HG03432 (cell line): ENCODE results near the gene CDC20.

Experiments used
- ATAC-seq: cut with Tn5 transposase; IDR thresholded peaks from one replicate; pipeline ENCODE4 v1.9.1; 2021; ENCODE audit warnings: mild to moderate bottlenecking, moderate library complexity; ENCODE audit not compliant: unreplicated experiment

Gene CDC20

GRCh38 chr1:43358746-43359693 lies at the start of gene CDC20:
Gene CDC20 (plus strand): TSS chr1:43358981. CDS start chr1:43359216, 235 bp downstream.
- ATAC-seq, result peak; percentile 94

GRCh38 chr1:43309405-43310025 lies 49.3 kb upstream of the CDC20 start:
- ATAC-seq, result no peak

DNA sequence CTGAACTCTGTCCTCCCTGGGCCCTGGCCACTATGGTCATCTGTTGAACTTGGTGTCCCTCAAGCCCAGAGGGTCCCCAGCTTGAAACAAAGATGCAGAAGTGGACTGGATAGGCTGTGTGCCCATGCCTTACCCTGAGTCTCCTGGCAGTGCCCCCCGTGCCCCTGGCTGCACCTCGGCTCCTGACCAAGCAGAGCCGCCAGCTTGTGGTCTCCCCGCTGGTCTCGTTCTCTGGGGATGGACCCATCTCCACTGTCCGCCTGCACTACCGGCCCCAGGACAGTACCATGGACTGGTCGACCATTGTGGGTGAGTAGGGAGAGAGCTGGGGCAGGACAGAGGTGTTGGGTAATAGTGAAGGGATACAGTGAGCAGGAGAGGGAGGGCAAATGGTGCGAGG lies 47.3 kb upstream of the CDC20 start:
- ATAC-seq, result no peak

- ATAC-seq, result no peak
Measured at GRCh38 chr1:43312212-43312623, 46.6 kb upstream of the CDC20 start.

GRCh38 chr1:43312663-43313515 lies 45.9 kb upstream of the CDC20 start:
- ATAC-seq, result no peak

DNA sequence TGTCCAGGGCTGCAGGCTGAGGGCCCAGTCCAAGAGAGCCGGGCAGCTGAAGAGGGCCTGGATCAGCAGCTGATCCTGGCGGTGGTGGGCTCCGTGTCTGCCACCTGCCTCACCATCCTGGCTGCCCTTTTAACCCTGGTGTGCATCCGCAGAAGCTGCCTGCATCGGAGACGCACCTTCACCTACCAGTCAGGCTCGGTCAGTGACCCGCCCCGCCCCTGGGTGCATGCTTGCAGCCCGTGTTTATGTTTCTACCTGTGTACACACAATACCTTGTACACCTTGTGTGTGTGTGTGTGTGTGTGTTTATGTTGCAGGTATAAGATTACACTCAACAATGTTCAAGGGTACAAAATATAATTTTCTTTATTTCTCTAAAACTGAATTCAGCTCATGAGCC lies 45.0 kb upstream of the CDC20 start:
- ATAC-seq, result no peak

DNA sequence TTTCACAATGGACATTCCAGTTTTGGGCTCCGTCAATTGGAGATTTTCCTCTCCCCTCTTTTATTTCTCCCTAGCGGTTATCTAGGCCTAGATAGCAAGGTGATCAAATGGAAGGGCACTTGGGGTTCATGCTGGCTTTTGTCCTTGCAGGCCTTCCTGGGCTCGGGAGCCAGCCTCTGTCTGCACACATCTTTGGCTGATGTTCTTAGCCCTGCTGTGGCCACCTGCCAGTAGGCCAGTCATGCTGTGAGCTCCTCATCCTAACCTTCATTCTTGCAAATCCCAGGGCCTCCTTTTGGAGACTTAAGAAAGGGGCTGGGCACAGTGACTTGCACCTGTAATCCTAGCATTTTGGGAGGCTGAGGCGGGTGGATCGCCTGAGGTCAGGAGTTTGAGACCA lies 44.5 kb upstream of the CDC20 start:
- ATAC-seq, result no peak

DNA sequence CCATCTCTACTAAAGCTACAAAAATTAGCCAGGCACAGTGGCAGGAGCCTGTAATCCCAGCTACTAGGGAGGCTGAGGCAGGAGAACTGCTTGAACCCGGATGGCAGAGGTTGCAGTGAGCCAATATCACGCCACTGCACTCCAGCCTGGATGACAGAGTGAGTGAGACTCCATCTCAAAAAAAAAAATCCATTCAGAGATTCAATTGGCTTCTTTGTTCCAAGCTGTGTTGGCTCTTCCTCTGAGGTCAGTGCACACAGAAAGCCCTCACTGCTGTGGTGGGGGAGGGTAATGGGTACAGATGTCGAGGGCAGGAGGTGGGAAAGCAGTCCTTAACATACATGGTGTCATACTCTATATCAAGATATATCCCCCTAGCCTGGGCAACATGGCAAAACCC lies 43.3 kb upstream of the CDC20 start:
- no peak for ATAC-seq

- no peak for ATAC-seq
Measured at GRCh38 chr1:43315963-43316737, 42.6 kb upstream of the CDC20 start.

DNA sequence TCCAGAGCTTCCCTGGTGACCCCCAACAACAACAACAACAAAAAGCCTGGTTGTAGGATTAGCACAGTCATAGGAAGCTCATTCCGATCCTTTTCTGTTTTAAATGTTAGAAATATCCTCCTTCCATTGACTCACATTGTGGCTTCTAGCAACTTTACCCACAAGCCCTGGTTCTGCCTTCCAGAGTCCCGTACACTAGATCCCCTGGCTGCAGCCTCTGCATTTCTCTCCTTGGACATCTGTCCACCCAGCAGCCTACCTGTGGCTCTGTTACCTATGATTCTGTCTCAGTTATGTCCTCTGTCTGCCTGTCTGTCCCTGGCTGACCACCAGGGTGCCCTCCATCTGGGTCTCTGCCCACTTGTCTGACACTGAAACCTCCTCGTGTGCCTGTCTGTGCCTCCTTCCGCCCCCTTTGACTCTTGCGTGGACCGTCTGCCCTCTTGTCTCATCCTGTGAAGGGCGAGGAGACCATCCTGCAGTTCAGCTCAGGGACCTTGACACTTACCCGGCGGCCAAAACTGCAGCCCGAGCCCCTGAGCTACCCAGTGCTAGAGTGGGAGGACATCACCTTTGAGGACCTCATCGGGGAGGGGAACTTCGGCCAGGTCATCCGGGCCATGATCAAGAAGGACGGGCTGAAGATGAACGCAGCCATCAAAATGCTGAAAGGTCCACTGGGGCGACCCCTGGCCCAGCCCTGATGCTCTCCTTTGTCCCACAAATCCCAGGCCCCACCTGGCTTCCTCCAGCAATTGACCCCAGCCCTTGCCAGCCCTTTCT lies 41.9 kb upstream of the CDC20 start:
- no peak for ATAC-seq

DNA sequence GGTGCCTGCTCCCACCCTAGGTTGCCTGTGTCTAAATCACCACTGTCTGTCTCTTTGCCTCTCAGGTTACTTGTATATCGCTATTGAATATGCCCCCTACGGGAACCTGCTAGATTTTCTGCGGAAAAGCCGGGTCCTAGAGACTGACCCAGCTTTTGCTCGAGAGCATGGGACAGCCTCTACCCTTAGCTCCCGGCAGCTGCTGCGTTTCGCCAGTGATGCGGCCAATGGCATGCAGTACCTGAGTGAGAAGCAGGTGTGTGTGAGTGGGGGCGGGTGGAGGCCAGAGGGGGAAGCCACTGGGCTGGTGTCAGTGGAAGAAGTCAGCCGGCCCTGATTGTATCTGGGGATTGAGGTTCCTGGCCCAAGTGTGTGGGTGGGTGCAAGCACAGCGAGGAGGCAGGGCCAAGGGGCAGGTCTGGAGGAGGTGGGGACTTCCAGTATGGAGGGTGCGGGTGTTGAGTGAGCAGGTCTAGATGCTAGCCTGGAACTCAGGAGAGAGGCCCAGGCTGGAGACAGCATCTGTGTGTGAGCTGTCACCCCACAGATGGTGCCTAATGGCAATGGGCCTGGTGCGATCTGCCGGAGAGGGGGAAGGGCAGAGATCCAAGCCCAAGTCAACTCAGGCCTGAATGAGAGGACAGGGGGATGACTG lies 40.8 kb upstream of the CDC20 start:
- ATAC-seq, result no peak

DNA sequence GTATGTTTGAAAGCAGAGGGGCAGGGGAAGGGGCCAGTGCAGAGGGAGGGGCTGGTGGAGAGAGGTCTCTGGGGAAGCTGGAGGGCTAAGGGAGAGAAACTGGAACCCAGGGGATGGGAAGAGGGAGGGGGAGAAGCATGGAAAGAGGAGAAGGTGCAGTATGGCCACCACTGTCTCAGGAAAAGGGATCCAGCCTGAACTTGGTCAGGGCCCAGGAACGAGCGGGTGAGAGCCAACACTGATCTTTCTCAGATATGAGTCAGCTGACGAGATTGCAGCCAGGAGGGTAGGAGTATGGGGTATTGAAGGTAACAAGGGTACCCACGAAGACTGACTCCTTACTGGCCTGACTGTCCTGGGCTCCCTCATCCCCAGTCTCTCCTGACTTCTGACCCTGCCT lies 40.0 kb upstream of the CDC20 start:
- no peak for ATAC-seq

GRCh38 chr1:43319288-43319687 lies 39.5 kb upstream of the CDC20 start:
- no peak for ATAC-seq

- no peak for ATAC-seq
Measured at GRCh38 chr1:43319766-43320165, 39.0 kb upstream of the CDC20 start.

DNA sequence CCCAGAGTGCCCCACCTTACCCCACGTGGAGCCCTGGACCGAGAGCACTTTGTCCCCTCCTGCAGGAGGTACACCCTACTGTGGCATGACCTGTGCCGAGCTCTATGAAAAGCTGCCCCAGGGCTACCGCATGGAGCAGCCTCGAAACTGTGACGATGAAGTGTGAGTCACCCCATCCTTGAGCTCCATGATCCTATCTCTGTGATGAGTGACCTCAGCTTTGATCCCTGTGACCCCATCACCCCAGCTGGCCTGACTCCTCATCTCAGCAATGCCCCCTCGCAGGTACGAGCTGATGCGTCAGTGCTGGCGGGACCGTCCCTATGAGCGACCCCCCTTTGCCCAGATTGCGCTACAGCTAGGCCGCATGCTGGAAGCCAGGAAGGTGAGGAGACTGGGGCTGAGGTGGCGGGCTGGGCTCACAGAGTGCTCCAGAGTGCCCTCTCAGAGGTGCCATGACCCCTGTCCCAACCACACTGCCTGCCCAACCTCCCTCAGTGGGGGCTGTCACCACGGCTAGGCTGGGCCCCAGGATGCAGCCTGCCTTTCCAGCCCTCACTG lies 37.4 kb upstream of the CDC20 start:
- ATAC-seq, result no peak

DNA sequence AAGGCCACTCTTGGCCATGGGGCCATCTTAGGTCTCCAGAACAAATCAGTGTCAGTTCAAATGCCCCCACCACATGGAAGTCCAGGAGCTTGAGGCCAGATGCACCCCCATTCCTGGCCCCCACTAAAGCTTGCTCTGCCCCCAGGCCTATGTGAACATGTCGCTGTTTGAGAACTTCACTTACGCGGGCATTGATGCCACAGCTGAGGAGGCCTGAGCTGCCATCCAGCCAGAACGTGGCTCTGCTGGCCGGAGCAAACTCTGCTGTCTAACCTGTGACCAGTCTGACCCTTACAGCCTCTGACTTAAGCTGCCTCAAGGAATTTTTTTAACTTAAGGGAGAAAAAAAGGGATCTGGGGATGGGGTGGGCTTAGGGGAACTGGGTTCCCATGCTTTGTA lies 36.3 kb upstream of the CDC20 start:
- no peak for ATAC-seq

GRCh38 chr1:43324810-43325209 lies 34.0 kb upstream of the CDC20 start:
- no peak for ATAC-seq

DNA sequence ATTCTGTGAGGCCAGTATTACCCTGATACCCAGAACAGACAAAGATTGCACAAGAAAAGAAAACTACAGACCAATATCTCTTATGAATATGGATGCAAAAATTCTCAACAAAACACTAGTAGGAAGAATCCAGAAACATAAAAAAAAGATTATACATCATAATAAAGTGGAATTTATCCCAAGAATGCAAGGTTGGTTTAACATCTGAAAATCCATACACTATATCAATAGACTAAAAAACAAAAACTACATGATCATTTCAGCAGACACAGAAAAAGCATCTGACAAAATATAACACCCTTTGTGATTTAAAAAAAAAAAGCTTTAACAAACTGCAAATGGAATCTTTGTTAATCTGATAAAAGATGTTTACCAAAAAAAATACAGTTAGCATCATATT lies 33.4 kb upstream of the CDC20 start:
- no peak for ATAC-seq
